ENCODE data around the gene EIF5AL1. TPM values are rescaled to one million over a fixed set of nuclear protein-coding genes. Genes with fewer than 3 reads are reported as not detected.

EIF5AL1 gene
- total and polyA plus RNA-seq, 2 of the 13 experiments (the other 11 are each of a cell fraction or from before 2014, with no cell fraction given): 0.22 to 0.50 TPM

GRCh38 chr10:79483948-79484347 lies 28.4 kb upstream of the EIF5AL1 start (continued):
- no peak for TF ChIP-seq HNRNPK (IDR thresholded peaks at IDR 0.05; ENCODE audit: low read depth, low read length, poor library complexity, severe bottlenecking)

- no peak overlapping the region for H3K4me3 ChIP-seq (replicated peaks in 1 of 3; ENCODE audit: insufficient read depth in 1 of 3, low read depth in 2 of 3, low read length in 3 of 3)
- CTCF ChIA-PET (ENCODE audit: low intra/inter-chr PET ratio, low total read pairs): interaction anchor here (1.1 to 1.4 kb wide), 2 partner anchors 84 to 110 kb away, joined by 3 read pairs; no protein-coding TSS in a partner anchor
- TF ChIP-seq RBM39 (IDR thresholded peaks at IDR 0.05; ENCODE audit: low read depth, low read length, poor library complexity, severe bottlenecking): no peak
- no peak for TF ChIP-seq DNMT1 (CRISPR knock-in tag; IDR thresholded peaks at IDR 0.05)
- no peak for TF ChIP-seq ZNF33B (CRISPR knock-in tag; IDR thresholded peaks at IDR 0.05)
- no peak for TF ChIP-seq POLR2AphosphoS5 (IDR thresholded peaks at IDR 0.05; ENCODE audit: low read depth, low read length)
- TF ChIP-seq ARID3A (IDR thresholded peaks at IDR 0.05; ENCODE audit: low read depth, low read length): no peak
- no peak for TF ChIP-seq ZNF510 (CRISPR knock-in tag; IDR thresholded peaks at IDR 0.05; ENCODE audit: low read depth)
- TF ChIP-seq ZNF709 (CRISPR knock-in tag; IDR thresholded peaks at IDR 0.05): no peak
- TF ChIP-seq, protein P1, sequence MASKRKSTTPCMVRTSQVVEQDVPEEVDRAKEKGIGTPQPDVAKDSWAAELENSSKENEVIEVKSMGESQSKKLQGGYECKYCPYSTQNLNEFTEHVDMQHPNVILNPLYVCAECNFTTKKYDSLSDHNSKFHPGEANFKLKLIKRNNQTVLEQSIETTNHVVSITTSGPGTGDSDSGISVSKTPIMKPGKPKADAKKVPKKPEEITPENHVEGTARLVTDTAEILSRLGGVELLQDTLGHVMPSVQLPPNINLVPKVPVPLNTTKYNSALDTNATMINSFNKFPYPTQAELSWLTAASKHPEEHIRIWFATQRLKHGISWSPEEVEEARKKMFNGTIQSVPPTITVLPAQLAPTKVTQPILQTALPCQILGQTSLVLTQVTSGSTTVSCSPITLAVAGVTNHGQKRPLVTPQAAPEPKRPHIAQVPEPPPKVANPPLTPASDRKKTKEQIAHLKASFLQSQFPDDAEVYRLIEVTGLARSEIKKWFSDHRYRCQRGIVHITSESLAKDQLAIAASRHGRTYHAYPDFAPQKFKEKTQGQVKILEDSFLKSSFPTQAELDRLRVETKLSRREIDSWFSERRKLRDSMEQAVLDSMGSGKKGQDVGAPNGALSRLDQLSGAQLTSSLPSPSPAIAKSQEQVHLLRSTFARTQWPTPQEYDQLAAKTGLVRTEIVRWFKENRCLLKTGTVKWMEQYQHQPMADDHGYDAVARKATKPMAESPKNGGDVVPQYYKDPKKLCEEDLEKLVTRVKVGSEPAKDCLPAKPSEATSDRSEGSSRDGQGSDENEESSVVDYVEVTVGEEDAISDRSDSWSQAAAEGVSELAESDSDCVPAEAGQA (IDR thresholded peaks at IDR 0.05; ENCODE audit: low read depth): no peak
- TF ChIP-seq, protein P1 (CRISPR knock-in tag; IDR thresholded peaks at IDR 0.05; ENCODE audit: borderline replicate concordance): no peak
- no peak overlapping the region for H3K27ac ChIP-seq (ENCODE audit: extremely low read length, insufficient read depth, low read length)
- POLR2A ChIA-PET: no interaction called here
- no peak overlapping the region for H3K9ac ChIP-seq (ENCODE audit: insufficient read depth, low read depth, low read length)
- DNase-seq (ENCODE audit: low spot score) (no peak), FAIRE-seq (no peak), ATAC-seq (no peak)
- H3K4me2 ChIP-seq (ENCODE audit: low read depth, low read length): no peak overlapping the region
- H4K20me1 ChIP-seq (ENCODE audit: insufficient read depth, low read length): no peaks in the 10 kb centered on the region
- H3K27me3 ChIP-seq (ENCODE audit: control insufficient read depth in 1 of 2, insufficient read depth in 2 of 2, low read length in 2 of 2): peaks cover 3 to 21% of the 10 kb centered on the region in 2 experiments; a peak in 2 of 5 replicates
- no peaks in the 10 kb centered on the region for H3K4me1 ChIP-seq (ENCODE audit: insufficient read depth, low read length)
- H3K9me3 ChIP-seq (ENCODE audit: low read length): no peaks in the 10 kb centered on the region
- in situ Hi-C loops (cut with HindIII; ENCODE audit: extremely low pct_ligation_motif_present, low pct_unique_long_range_greater_than_20kb) (no loop called here), intact Hi-C loops (cut with micrococcal nuclease; ENCODE audit: unreplicated experiment) (no loop called here)
- WGBS (ENCODE audit: low lambda C conversion rate): 13% methylated on average over 6 of the region's 6 CpGs
- no peak overlapping the region for H2AFZ ChIP-seq (ENCODE audit: low read length)
- no TSS peak for BruUV-seq (replicated peaks)
- no peaks in the 10 kb centered on the region for H3K36me3 ChIP-seq (replicated peaks in 1 of 2; ENCODE audit: control insufficient read depth in 1 of 2, insufficient read depth in 2 of 2, low read length in 2 of 2)
- H3K79me2 ChIP-seq (ENCODE audit: insufficient read depth, low read length): no peaks in the 10 kb centered on the region
These were observed 27.9 kb upstream of the EIF5AL1 start for GRCh38 chr10:79484476-79484875.
